Measurements from ENCODE around the gene BARX2. TPM values are rescaled to one million over a fixed set of nuclear protein-coding genes. Genes with fewer than 3 reads are reported as not detected.

The BARX2 gene
- total and polyA plus RNA-seq, 2 of the 4 experiments (the other 2 are of a cell fraction), result not detected

- no TSS peak for BruUV-seq (replicated peaks)
- dilution Hi-C loops (cut with HindIII; ENCODE audit: low sequenced_read_pairs, unreplicated experiment) (no loop called here), in situ Hi-C loops (cut with MboI; ENCODE audit: low sequenced_read_pairs) (no loop called here), intact Hi-C loops (cut with micrococcal nuclease) (no loop called here)
- no peak overlapping the region for H3K14ac ChIP-seq (replicated peaks; ENCODE audit: low read depth, low read length)
- no peak overlapping the region for H4K5ac ChIP-seq (ENCODE audit: low read depth, low read length)
- DNase-seq, result no peak
- H4K91ac ChIP-seq (ENCODE audit: insufficient read depth, low read depth, low read length), result no peak overlapping the region
- H3K79me1 ChIP-seq (ENCODE audit: low read depth in 1 of 2, low read length in 2 of 2), result no peaks in the 10 kb centered on the region
- no peak for TF ChIP-seq CHD1 (IDR thresholded peaks at IDR 0.05; ENCODE audit: low read depth, low read length)
- TF ChIP-seq SMC3 (IDR thresholded peaks at IDR 0.05; ENCODE audit: low read depth, low read length), result no peak
- TF ChIP-seq RFX5 (IDR thresholded peaks at IDR 0.05; ENCODE audit: low read depth, low read length), result no peak
- no peak for TF ChIP-seq POLR2A (IDR thresholded peaks at IDR 0.05; ENCODE audit: low read depth, low read length)
- no peak for TF ChIP-seq RAD21 (IDR thresholded peaks at IDR 0.05; ENCODE audit: low read length)
- no CpG with 5 or more reads among the region's 3 CpGs for WGBS, 2 experiments (ENCODE audit: extremely low coverage in 2 of 2, insufficient read length in 1 of 2)
- ATAC-seq (ENCODE audit: low read depth), result no peak
- H4K20me1 ChIP-seq (ENCODE audit: insufficient read depth, low read length), result no peaks in the 10 kb centered on the region
- no peak overlapping the region for H2BK120ac ChIP-seq (ENCODE audit: low read depth, low read length)
- H4K8ac ChIP-seq (ENCODE audit: low read depth in 2 of 2, low read length in 2 of 2), result no peak overlapping the region
- H2BK5ac ChIP-seq (ENCODE audit: low read depth, low read length, poor library complexity, severe bottlenecking), result no peak overlapping the region
- CTCF ChIA-PET, result no interaction called here
- H3K9ac ChIP-seq (ENCODE audit: low read depth, low read length), result no peak overlapping the region
- no peak overlapping the region for H2BK20ac ChIP-seq (ENCODE audit: low read depth, low read length)
- H3K23ac ChIP-seq (ENCODE audit: low read depth, low read length), result no peak overlapping the region
- H3K4ac ChIP-seq (ENCODE audit: low read depth, low read length), result no peak overlapping the region
- no peaks in the 10 kb centered on the region for H3K36me3 ChIP-seq (ENCODE audit: control insufficient read depth, insufficient read depth, low read length)
- POLR2A ChIA-PET (ENCODE audit: unreplicated experiment), result no interaction called here
- no peak overlapping the region for H2AK5ac ChIP-seq (ENCODE audit: low read depth, low read length)
- H3K9me3 ChIP-seq (ENCODE audit: control insufficient read depth, insufficient read depth, low read length), result no peaks in the 10 kb centered on the region
- H3K27me3 ChIP-seq (ENCODE audit: control insufficient read depth, insufficient read depth, low read length), result no peaks in the 10 kb centered on the region
- no peak overlapping the region for H2BK15ac ChIP-seq (ENCODE audit: low read depth, low read length)
- H3K4me2 ChIP-seq (ENCODE audit: low read depth, low read length), result no peak overlapping the region
- H3K56ac ChIP-seq (ENCODE audit: extremely low read depth, insufficient read depth, low read length), result no peak overlapping the region
- H3K18ac ChIP-seq (ENCODE audit: low read depth, low read length), result no peak overlapping the region
- no peak overlapping the region for H2AFZ ChIP-seq (replicated peaks; ENCODE audit: low read length, poor library complexity)
- H3K4me1 ChIP-seq (ENCODE audit: control insufficient read depth, insufficient read depth, low read length), result no peaks in the 10 kb centered on the region
- H3K4me3 ChIP-seq (ENCODE audit: insufficient read depth, low read depth, low read length), result no peak overlapping the region
- no peaks in the 10 kb centered on the region for H3K9me1 ChIP-seq (ENCODE audit: insufficient read depth, low read length)
- H2AK9ac ChIP-seq (replicated peaks; ENCODE audit: low read depth, low read length, poor library complexity), result no peak overlapping the region
- H3K27ac ChIP-seq (ENCODE audit: insufficient read depth, low read length), result no peak overlapping the region
Observed at GRCh38 chr11:129402206-129403171, 26.8 kb downstream of the BARX2 start.

All from IMR-90 (cell line).